Adrenal gland (tissue), 12 donors: ENCODE data around the gene PPP6C. TPM values are rescaled to one million over a fixed set of nuclear protein-coding genes. Genes with fewer than 3 reads are reported as not detected.

ENCODE experiments used
- DNase-seq, 7 donors: peaks; one replicate each; pipeline ENCODE4 v3.0.0-alpha.2; 2019 to 2020
- H3K27ac ChIP-seq, 5 donors: fragments of 200-600 bp; sonication (generic) in 4 of 5; 1 replicate in 3 of 5; 2 replicates in 2 of 5; pipeline versions ENCODE4 v1.5.1 to v1.8.0; 2016 to 2020; ENCODE audit warnings: mild to moderate bottlenecking in 1 of 5
- H3K27me3 ChIP-seq: fragments of 200-600 bp; 2 replicates; pipeline ENCODE4 v1.8.0; 2021
- H3K36me3 ChIP-seq, 2 donors: fragments of 200-600 bp; replicated peaks in 1 of 2; 1 replicate in 1 of 2; 2 replicates in 1 of 2; pipeline versions ENCODE4 v1.5.1 to v1.8.0; 2018 to 2022
- H3K4me1 ChIP-seq, 2 donors: fragments of 200-600 bp; replicated peaks in 1 of 2; 1 replicate in 1 of 2; 2 replicates in 1 of 2; pipeline versions ENCODE4 v1.5.1 to v1.8.0; 2018 to 2021
- H3K4me3 ChIP-seq, 4 donors: fragments of 200-600 bp; sonication (generic) in 3 of 4; one replicate each; pipeline ENCODE4 v1.5.1; 2016 to 2018
- H3K9me3 ChIP-seq, 3 donors: fragments of 200-600 bp; sonication (generic) in 1 of 3; replicated peaks in 1 of 3; 1 replicate in 2 of 3; 2 replicates in 1 of 3; pipeline versions ENCODE4 v1.5.1 to v1.8.0; 2016 to 2021
- CTCF ChIP-seq, 6 experiments: fragments of 450-650 bp in 4 of 6; fragments of 200-600 bp in 2 of 6; sonication (generic) in 1 of 6; IDR thresholded peaks; 1 replicate in 5 of 6; 2 replicates in 1 of 6; pipeline versions ENCODE4 v1.5.1 to v1.8.0; 2016 to 2021; ENCODE audit warnings: antibody characterized with exemption in 6 of 6, mild to moderate bottlenecking in 2 of 6, moderate library complexity in 1 of 6
- POLR2A ChIP-seq, 2 donors: fragments of 450-650 bp; IDR thresholded peaks; one replicate each; pipeline ENCODE4 v1.6.1; 2017; ENCODE audit warnings: antibody characterized with exemption in 2 of 2, mild to moderate bottlenecking in 2 of 2, moderate library complexity in 1 of 2
- WGBS, 4 donors: extraction: QIAGEN DNeasy Blood & Tissue Kit in 2 of 4; methylation state at CpG; one replicate each; pipeline versions ENCODE4 v1.1.5 to v1.1.7; 2013 to 2017; 5-methylcytosine and 5-hydroxymethylcytosine counted together
- intact Hi-C, 2 donors: fragments of 100-400 bp; cut with DNase I; formaldehyde crosslinking; loops; one replicate each; pipeline versions ENCODE4 v1.14.1 to v1.15.0; 2022 to 2023
- polyA plus RNA-seq, 3 donors: library from polyadenylated mRNA; stranded (reverse); fragments of 200-250 nt in 2 of 3; fragments of 350-450 nt in 1 of 3; fragmentation: Illumina TruSeq in 1 of 3; extraction: RNeasy Lipid Tissue Mini Kit (QIAGEN cat#74804) in 1 of 3; gene quantifications; one replicate each; pipeline ENCODE4 v1.2.3, GENCODE V29; 2013 to 2014
- total RNA-seq, 9 donors: library from RNA; depleted of rRNA in 4 of 9; stranded (reverse); fragments of >200 nt in 4 of 9; fragments of 120-200 nt in 1 of 9; fragmentation: NEBNext Ultra II Directional in 1 of 9; extraction: Animal tissue kit (Norgen Biotek cat#: 25700) in 1 of 9; gene quantifications; one replicate each; pipeline versions ENCODE4 v1.1.0 to v1.2.4, GENCODE V29; 2013 to 2023
- donor health status: healthy with polysubstance abuse.
- donor health status: Bipolar disorder and iron deficiency.
- donor health status: DM: yes; HTN: yes; CAD: no.
- donor health status: DM: no; HTN: no; CAD: no.
- donor health status: DM: no; HTN: no; CAD: no.
- donor health status: DM: yes; HTN: yes; CAD: no.

The PPP6C gene
- total and polyA plus RNA-seq, 12 donors = 15.9 to 71.1 (median 46.3) TPM

GRCh38 chr9:125156551-125156950, 33.1 kb downstream of the PPP6C start:
- WGBS, 4 donors = 84 to 100% (median 96%) methylated on average over 2 of the region's 2 CpGs
- TF ChIP-seq CTCF (IDR thresholded peaks at IDR 0.05) (no peak), POLR2A (IDR thresholded peaks at IDR 0.05) (no peak)
- H3K36me3 ChIP-seq = peaks cover 0 to 35% of the 10 kb centered on the region in 2 donors

GRCh38 chr9:125153712-125154367, 35.8 kb downstream of the PPP6C start:
- Histone ChIP-seq H3K4me3 (no peak overlapping the region), H3K36me3 (peaks cover 0 to 48% of the 10 kb centered on the region in 2 donors), H3K4me1 (no peaks in the 10 kb centered on the region), H3K27me3 (no peaks in the 10 kb centered on the region), H3K9me3 (no peaks in the 10 kb centered on the region), H3K27ac (no peak overlapping the region)
- intact Hi-C loops = no loop called here
- no peak for TF ChIP-seq POLR2A (IDR thresholded peaks at IDR 0.05)
- no peak for TF ChIP-seq CTCF (IDR thresholded peaks at IDR 0.05)
- DNase-seq = no peak
- WGBS, 4 donors = 73 to 83% (median 80%) methylated on average over 4 of the region's 4 CpGs

More at GRCh38 chr9:125156551-125156950, 33.1 kb downstream of the PPP6C start:
- Histone ChIP-seq H3K4me3 (no peak overlapping the region), H3K27ac (no peak overlapping the region), H3K27me3 (no peaks in the 10 kb centered on the region), H3K9me3 (no peaks in the 10 kb centered on the region), H3K4me1 (peaks cover 0 to 10% of the 10 kb centered on the region in 2 donors)
- intact Hi-C loops = no loop called here
- DNase-seq = no peak

GRCh38 chr9:125151730-125152129, 37.9 kb downstream of the PPP6C start:
- WGBS, 4 donors = 92 to 100% (median 96%) methylated on average over 1 to 2 of the region's 2 CpGs
- Histone ChIP-seq H3K4me3 (no peak overlapping the region), H3K9me3 (no peaks in the 10 kb centered on the region), H3K27me3 (no peaks in the 10 kb centered on the region), H3K36me3 (peaks cover 0 to 41% of the 10 kb centered on the region in 2 donors), H3K4me1 (no peaks in the 10 kb centered on the region), H3K27ac (no peak overlapping the region)
- no peak for TF ChIP-seq CTCF (IDR thresholded peaks at IDR 0.05)
- no peak for TF ChIP-seq POLR2A (IDR thresholded peaks at IDR 0.05)
- DNase-seq = no peak
- intact Hi-C loops = no loop called here

- H3K4me3 ChIP-seq = no peak overlapping the region
- intact Hi-C loops = no loop called here
- TF ChIP-seq CTCF (IDR thresholded peaks at IDR 0.05) (no peak), POLR2A (IDR thresholded peaks at IDR 0.05) (no peak)
- no peaks in the 10 kb centered on the region for H3K9me3 ChIP-seq
- DNase-seq = no peak
- WGBS, 4 donors = 88 to 93% (median 90%) methylated on average over 11 to 12 of the region's 12 CpGs
- H3K27ac ChIP-seq = no peak overlapping the region
- no peaks in the 10 kb centered on the region for H3K27me3 ChIP-seq
- H3K4me1 ChIP-seq = no peaks in the 10 kb centered on the region
- peaks cover 0 to 41% of the 10 kb centered on the region in 2 donors for H3K36me3 ChIP-seq
Observed at GRCh38 chr9:125150349-125151245, 39.0 kb downstream of the PPP6C start.
